DMS 273 (cell line): Measurements from ENCODE around the gene USH2A.

Experiments used
- DNase-seq: peaks from one replicate; lab custom pipeline; 2025; ENCODE audit not compliant: unreplicated experiment; lab: John Stamatoyannopoulos, UW

Gene USH2A

DNA sequence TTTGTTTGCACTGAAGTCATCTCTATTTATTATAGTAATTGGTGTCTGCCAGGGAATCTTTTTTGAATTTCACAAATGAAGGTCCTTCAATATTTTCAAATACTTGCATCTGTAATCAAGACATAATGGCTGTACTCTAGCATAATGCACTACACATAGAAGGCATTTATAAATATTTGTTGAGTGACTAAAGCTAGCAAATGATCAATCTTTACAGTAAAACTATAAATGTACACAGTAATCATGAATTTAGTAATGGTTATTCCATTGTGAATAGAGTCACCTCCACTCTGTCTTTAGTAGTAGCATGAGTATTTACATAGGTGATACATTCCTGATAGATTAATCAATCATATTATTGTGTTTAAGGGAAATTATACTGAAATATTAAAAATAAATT, 119.6 kb downstream of the USH2A start:
- DNase-seq = no peak

DNA sequence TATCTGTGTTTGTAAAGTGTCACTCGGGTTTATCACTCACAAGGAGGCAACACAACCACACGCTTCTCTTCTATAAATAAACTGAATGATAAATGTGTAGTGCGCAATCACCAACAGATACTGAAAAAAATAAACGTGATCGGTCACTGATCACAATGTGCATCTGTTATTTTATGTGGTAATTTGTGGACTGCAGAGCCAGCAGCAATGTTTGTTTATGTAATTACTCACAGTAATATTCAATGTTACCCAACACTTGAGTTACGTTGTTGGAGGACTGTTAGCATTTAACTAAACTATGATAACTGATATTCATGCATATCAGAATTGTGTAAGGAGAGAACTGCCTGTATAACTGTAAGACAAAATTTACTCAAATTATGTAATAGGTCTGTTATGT, 129.6 kb downstream of the USH2A start:
- no peak for DNase-seq

DNA sequence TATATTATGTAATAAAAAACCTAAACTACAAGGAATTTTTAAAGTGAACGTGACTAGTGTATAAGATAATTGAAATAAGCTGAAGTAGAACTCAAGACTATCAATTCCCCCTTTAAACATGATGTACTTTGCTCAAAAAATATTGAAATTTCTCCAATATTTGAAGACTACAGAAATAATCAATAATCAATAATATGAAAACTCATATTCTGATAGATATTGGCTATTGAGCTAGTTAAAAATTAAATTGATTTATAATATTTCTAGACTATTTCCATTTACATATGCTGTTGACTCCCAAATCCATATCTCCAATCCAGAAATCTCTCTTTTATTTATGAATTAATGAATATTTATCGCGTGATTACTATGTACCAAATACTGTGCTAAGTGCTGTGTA, 133.2 kb downstream of the USH2A start:
- no peak for DNase-seq

DNA sequence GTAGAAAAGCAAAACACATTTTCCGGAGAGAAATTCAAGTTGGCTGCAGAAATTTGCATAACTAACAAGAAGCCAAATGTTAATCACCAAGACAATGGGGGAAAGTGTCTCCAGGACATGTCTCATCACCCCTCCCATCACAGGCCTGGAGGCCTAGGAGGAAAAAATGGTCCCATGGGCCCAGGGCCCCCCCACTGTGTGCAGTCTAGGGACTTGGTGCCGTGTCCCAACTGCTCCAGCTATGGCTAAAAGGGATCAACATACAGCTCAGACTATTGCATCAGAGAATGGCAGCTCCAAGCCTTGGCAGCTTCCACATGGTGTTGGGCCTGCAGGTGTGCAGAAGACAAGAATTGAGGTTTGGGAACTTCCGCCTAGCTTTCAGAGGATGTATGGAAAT, 138.2 kb downstream of the USH2A start:
- no peak for DNase-seq

DNA sequence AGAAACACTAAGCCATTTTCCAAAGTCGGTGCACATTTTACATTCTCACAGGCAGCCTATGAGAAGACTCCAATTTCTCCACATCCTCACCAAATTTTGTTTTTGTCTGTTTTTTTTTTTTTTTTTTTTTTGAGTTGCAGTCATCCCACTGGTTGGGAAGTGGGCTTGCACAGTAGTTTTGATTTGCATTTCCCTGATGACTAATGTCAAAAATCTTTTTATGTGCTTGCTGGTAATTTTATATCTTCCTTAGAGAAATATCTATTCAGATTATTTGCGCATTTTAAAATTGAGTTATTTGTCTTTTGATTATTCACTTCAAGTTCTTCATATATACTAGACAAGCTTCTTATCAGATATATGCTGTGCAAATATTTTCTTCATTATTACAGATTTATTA, 141.5 kb downstream of the USH2A start:
- no peak for DNase-seq

DNA sequence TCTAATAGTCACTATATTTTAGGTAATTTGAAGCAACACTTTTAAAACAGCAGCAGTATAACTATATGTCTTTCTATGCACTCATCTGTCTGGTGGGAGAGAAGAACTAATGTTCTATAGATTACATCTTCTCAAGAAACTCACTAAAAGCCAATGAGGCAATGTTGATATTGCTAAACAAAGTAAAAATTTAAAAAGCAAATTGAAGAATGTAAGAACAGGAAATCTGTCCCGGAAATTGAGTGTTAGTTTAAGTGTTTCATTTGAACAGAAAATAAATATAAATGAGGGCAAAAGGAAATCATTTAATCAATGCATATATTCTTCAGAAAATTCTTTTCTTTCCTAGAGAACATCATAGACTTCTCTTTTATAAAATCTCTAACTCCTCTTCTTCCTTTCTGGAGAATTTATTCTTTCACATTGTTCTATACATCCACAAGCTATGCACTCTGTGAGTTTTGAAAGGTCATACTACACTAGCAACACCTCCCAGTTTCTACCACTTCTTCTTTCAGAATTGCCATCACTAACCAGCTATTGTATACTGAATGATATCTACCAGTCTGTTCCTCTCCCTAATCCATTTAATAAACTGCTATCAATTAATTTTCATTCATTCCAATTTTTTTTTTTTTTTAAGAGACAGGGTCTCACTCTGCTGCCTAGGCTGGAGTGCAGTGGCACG, 153.0 kb downstream of the USH2A start:
- DNase-seq = no peak

DNA sequence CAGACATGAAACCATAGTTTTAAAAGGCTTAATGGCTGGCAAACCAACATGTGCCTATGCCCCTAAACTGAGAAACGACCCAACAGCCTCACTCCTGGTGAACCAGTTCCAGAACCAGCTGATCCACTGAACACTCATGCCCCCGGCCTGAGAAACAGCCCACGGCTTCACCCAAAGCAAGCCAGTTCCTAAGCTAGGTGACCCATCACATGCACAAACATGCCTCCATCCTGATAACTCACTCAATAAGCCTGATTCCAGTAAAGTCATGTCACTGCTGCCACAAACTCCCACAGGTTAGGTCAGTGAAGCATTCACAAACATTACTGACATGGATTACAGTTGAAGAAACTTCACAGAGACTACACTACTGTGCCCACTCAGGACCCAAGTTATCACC, 161.6 kb downstream of the USH2A start:
- no peak for DNase-seq

DNA sequence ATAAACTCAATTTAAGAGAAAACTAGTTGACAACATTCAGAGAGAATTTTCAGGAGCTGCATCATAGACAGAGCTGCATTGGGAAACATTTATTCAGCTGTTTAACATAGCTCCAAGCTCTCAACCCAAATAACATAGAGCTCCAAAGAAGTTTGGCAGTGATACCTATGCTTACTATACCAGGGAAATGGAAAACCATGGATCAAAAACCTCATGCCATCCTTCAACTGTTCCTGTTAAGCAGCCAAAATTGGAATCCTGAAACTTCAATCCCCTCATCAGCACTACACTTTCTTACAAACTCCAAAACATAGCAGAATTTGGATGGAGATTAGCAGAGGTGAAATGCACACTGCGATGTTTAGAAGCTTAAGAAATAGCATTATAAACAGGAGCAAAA, 164.4 kb downstream of the USH2A start:
- DNase-seq = no peak

DNA sequence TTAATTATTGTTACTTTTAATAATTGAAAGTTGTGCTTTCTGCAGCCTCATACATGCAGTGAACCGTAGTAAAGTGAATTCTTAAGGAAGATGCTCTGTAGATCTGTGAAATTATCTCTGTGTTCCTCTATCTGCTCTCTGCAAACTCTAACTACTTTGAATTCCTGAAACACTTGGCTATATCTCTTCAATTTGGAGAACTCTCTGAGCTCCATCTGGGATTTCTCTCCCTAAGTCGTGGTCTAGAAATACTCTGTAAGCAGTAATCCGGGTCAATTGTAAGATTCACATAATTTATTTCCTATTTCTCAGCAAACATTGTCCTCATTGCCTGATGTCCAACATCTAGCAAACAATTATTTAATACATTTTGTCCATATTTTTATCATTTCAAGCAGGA, 164.9 kb downstream of the USH2A start:
- DNase-seq = no peak

DNA sequence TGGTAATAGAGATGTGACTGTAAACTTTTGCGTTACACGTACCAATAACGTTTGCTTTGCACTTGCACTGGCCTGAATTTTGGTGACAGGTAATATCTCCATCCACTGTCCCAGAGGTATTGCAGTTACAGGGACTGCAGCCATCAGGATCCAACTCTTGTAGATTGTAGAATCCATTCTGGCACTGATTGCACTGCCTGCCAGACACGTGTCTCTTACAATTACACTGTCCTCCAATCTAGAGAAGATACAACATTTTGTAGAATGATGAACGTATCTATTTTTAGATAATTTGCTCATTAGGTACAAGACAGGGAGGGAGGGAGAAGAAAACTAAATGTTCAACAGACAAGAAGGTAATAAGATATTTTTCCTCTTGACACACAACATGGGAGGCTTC, 172.4 kb downstream of the USH2A start:
- DNase-seq = no peak

DNA sequence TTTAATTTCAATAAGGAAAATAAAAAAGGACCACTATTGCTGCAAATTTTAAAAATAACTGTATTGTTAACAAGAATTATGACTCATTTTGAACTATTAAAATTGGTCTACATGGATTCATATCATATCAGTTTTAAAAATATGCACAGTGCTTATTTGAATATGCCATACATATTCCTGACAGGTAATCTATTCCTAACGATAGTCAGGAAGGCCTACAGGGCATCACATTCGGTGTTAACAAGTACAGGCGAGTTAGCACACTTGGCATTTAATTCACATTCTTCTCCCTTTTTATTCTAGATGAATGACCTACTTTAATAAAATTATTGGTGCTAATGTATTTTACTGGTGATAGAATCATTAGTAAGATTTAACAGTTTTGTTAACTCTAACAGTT, 174.6 kb downstream of the USH2A start:
- no peak for DNase-seq

DNA sequence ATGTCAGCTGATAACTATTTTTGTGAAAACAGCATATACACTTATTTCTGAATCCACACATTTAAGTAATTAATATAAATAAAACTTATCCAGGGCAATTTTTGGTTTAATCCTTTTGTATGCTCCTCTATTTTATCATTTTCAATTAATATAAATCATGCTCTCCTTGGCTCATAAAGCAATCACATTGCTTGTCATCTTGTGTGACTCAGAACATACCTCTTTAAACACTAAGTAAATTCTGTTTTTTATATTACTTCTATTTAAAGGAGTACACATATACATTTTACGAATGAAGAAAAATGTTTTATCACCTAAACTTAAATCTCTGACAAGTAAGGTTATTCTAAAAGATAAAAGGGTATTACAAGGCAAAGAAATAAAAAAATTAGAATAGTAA, 175.3 kb downstream of the USH2A start:
- DNase-seq = no peak

DNA sequence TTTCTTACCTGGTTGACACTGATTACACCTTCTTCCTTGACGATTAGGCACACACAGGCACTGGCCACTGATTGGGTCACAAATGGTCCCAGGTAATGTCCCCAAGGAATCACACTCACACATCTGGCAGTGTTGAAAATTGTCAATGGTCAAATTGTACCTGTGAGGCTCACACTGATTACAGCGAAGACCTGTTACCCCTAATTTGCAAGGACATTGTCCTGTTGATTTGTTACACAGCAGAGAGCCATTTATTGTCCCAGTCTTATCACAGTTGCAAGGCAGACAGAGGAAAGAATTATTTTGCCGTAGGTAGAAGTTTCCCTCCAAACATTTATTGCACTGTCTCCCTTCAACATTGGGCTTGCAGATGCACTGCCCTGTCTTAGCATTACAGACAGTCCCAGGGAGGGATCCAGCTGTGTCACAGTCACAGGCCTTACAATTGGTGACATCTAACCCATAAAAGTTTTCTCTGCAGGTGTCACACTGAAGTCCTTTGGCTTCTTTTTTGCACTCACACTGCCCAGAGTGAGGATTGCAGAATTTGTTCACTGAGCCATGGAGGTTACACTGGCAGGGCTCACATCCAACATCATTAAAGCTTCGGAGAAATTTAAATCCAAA, 176.6 kb downstream of the USH2A start:
- no peak for DNase-seq

DNA sequence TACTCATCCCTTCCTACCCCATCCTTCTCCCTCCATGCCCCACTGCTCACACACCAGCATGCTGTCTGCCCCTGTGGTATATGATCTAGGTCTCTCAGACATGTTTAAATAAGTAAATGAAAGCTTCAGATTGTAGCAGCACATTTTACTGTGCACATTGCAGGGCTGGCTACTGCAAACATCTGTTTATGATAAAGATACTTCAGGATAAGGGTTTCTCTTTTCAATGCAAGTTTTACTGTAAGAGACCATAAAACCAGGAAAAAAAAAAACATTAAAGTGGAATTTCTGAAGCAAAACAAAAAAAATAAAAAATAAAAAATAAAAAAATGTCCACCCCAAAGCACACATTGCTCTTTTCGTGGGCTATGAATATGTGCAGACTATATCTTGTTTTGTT, 184.4 kb downstream of the USH2A start:
- DNase-seq = no peak

DNA sequence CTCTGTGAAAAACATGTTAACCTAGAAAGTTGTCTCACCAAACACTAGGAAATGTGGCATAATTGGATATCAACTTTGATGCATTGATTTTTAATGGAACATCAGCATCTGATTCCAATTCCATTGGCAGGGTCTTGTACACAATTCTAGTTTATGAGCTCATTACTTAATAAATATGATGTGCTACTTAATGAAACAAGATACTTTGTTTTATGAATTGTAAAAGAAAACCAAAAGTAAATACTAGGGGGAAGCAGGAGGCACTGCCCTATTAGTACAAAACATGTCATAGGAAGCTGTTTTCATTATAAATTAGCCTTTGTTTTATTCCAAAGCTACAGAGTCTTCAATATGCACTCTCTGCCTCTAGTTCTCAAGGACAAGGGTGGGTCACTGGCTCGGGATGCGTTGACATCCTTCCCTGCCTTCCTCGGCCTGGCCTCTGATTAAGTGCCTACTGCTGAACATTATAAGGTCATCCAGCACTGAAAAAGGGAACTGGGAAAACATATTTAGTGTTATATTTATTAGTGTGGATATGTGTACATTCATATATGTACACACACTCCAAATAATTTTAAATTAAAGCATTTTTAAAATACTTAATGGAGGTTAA, 185.2 kb downstream of the USH2A start:
- DNase-seq = no peak

DNA sequence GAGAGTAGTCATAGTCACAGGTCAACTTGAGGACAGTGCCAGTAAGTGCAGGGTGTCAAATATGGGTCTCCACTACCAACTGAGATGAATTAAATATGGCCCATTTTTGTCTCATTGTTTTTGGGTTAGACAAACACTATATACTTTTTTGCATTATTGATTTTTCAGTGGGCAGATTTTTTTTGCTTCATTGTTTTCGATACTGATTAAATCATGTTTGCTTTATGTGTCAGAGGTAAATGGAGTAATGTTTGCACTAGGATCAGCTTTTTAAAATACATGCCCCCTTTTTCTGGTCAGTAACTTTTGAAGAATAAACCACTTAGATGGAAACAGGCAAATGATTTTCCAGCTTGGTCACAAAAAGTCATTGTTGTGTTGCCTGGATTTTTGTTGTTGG, 199.0 kb downstream of the USH2A start:
- DNase-seq = no peak

DNA sequence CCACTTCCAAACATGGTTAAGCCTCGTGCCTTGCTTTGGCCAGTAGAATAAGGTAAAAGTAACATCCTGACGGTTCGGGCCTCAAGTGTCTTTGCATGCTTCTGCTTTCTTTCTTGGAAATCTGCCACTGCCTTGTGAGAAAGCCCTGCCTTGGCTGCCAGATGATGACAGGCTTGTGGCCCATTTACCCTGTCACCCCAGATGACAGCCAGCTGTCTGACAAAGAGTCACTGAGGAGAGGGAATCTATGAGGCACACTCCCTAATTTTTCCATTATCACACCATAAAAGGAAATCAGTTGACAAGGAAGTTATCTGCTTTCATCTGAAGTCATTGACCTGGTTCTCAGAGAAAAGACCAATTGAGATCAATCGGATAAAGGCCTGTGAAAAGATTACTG, 199.8 kb downstream of the USH2A start:
- peak; percentile 6 for DNase-seq

DNA sequence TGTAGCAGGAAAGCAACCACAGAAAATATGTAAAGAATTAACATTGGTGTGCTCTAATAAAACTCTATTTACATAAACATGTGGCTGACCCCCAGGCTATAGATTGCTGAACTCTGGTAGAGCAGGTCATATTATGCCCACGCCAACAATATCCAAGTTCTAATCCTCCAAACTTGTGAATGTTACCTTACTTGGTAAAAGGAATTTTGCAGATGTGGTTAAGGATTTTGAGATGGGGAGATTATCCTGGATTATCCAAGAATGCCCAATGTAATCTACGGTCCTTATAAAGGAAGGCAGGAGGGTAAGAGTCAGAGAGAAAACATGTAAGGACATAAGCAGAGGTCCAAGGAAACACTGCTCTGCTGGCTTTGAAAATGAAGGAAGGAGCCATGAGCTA, 201.0 kb downstream of the USH2A start:
- no peak for DNase-seq

DNA sequence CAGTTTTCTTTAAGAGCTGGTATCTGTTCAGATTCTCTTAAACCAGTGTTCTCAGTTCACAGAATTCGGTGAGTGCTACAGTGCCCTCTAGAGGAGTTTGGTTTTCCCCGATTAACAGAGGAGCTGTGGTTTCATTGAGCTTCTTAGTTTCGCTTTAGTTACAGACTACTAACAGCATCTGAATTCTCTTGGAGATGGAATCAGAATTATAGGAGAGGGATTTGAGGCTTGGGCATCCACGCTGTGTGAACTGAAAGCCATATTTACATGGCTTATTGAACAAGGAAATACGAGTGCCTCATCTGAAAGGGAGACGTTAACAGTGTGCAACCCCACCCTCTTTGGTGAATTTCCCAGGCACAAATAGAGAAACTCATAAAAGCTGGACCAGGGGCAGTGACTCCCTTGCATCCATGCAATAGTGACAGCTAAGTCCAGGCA, 202.0 kb downstream of the USH2A start:
- DNase-seq = peak; percentile 91

DNA sequence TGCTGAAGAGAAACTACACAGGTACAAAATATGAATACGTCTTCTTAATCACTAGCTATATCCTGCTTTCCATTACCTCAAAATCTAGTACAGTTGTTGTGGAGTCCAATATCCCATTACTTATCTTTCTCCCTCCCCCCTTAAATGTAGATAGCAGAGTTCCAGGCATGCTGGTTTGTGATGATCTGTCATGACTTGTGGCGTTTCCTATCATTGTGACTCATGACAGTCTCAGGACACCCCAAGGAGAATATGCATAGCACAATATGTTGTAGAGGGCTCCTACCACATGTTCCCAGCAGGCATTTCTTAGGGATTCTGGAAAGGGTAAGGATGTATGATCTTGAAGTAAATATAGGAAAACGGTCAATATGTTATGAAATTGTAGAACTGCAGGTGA, 206.9 kb downstream of the USH2A start:
- DNase-seq = no peak

DNA sequence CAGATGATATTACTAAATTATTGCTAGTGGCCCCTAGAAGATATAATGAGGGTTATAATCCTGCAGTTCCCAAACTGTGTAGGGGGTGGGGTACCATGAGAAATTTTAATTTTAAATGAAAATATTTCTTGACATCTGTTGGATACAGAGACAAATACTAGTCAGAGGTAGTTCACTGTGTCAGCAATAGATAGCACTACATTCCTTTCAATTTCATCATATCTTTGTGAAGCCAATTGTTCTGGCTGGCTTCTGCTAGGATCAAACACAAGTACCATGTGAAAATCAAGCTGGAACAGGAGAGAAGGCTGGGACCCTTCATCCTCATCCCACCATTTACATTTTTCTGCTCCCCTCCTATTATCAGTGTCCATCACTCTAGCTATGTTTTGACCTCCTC, 208.1 kb downstream of the USH2A start:
- DNase-seq = no peak

DNA sequence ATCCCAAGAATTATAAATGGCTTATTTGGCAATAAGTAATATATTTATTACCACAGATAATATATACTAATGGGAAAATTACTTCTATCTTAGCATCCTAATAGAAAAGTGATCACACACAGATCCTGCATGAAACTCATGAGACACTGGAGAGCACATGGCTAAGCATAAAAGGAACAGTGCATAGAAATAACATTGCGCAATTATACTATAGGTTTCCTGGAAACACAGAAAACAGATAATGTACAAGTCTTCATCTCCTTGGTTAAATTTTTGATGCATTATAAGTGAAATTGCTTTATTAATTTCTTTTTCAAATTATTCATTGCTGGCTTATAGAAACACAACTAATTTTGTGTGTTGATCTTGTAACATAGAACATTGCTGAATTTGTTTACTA, 210.4 kb downstream of the USH2A start:
- DNase-seq = no peak

DNA sequence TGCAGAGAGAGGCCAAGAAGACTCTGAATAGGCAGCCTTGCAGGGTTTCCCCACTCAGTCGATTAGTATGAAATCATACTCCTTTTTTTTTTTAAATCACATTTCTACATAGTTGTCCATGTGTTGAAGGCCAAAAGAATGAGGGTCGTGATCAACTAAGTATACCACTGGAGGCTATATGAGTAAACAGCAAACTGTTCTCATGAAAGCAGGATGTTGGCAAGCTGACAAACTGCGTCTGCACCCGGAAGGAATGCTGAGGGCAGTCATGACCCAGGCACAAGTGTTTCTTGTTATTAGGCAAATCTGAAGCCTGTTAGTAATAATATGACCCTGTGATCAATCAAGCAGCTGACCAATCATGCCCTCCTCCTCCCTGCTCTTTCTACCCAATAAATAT, 213.2 kb downstream of the USH2A start:
- no peak for DNase-seq
